Astrocyte (in vitro differentiated cells and primary cell): ENCODE data around the gene PIBF1. TPM values are rescaled to one million over a fixed set of nuclear protein-coding genes. Genes with fewer than 3 reads are reported as not detected.

ENCODE experiments used
- DNase-seq: peaks from one replicate; pipeline ENCODE4 v3.0.0-alpha.2; 2010; ENCODE audit warnings: low read depth
- FAIRE-seq: peaks from 2 replicates; lab custom pipeline; 2011; peaks lifted over from hg19 to GRCh38; lab: Jason Lieb, UNC
- H2AFZ ChIP-seq: 2 replicates; pipeline ENCODE4 v1.6.0; 2012; ENCODE audit warnings: low read depth, low read length, inconsistent platforms
- H3K27ac ChIP-seq: 2 replicates; pipeline ENCODE4 v1.5.1; 2011; ENCODE audit warnings: low read depth, low read length, inconsistent platforms
- H3K27me3 ChIP-seq: 2 replicates; pipeline ENCODE4 v1.6.0; 2011; ENCODE audit warnings: low read length, inconsistent platforms; ENCODE audit not compliant: insufficient read depth
- H3K36me3 ChIP-seq: 2 replicates; pipeline ENCODE4 v1.5.1; 2011; ENCODE audit warnings: low read length, inconsistent platforms; ENCODE audit not compliant: insufficient read depth
- H3K4me1 ChIP-seq: 2 replicates; pipeline ENCODE4 v1.5.1; 2011; ENCODE audit warnings: low read length, inconsistent platforms; ENCODE audit not compliant: insufficient read depth
- H3K4me2 ChIP-seq: 2 replicates; pipeline ENCODE4 v1.6.0; 2012; ENCODE audit warnings: low read length, inconsistent platforms
- H3K4me3 ChIP-seq: 2 replicates; pipeline ENCODE4 v1.5.1; 2011; ENCODE audit warnings: low read depth, mild to moderate bottlenecking, low read length, inconsistent platforms; ENCODE audit not compliant: insufficient read depth
- H3K79me2 ChIP-seq: 2 replicates; pipeline ENCODE4 v1.6.0; 2012; ENCODE audit warnings: mild to moderate bottlenecking, low read length, inconsistent platforms; ENCODE audit not compliant: insufficient read depth
- H3K9ac ChIP-seq: 2 replicates; pipeline ENCODE4 v1.6.0; 2012; ENCODE audit warnings: mild to moderate bottlenecking, low read length, inconsistent platforms
- H3K9me3 ChIP-seq: 2 replicates; pipeline ENCODE4 v1.5.1; 2012; ENCODE audit warnings: low read depth, mild to moderate bottlenecking, low read length, inconsistent platforms; ENCODE audit not compliant: insufficient read depth
- H4K20me1 ChIP-seq: 2 replicates; pipeline ENCODE4 v1.6.0; 2012; ENCODE audit warnings: low read length, inconsistent platforms; ENCODE audit not compliant: insufficient read depth
- H3K27ac Mint-ChIP-seq: one replicate; pipeline ENCODE4 v1.8.0; 2021; ENCODE audit warnings: mild to moderate bottlenecking, mixed read lengths; ENCODE audit not compliant: unreplicated experiment
- H3K27me3 Mint-ChIP-seq: one replicate; pipeline ENCODE4 v1.8.0; 2021; ENCODE audit warnings: low read depth, mixed read lengths; ENCODE audit not compliant: unreplicated experiment
- H3K36me3 Mint-ChIP-seq: one replicate; pipeline ENCODE4 v1.8.0; 2021; ENCODE audit warnings: low read depth, mixed read lengths; ENCODE audit not compliant: unreplicated experiment
- H3K4me1 Mint-ChIP-seq: one replicate; pipeline ENCODE4 v1.8.0; 2021; ENCODE audit warnings: low read depth, mixed read lengths; ENCODE audit not compliant: unreplicated experiment
- H3K4me3 Mint-ChIP-seq: one replicate; pipeline ENCODE4 v1.8.0; 2021; ENCODE audit warnings: mild to moderate bottlenecking, moderate library complexity, mixed read lengths; ENCODE audit not compliant: unreplicated experiment
- H3K9me3 Mint-ChIP-seq: one replicate; pipeline ENCODE4 v1.8.0; 2021; ENCODE audit warnings: mild to moderate bottlenecking, mixed read lengths; ENCODE audit not compliant: unreplicated experiment
- CTCF ChIP-seq: IDR thresholded peaks from 2 replicates; pipeline ENCODE4 v1.5.1; 2011; ENCODE audit warnings: low read depth, mild to moderate bottlenecking, inconsistent platforms, low read length, moderate library complexity; ENCODE audit not compliant: insufficient read depth
- EZH2 ChIP-seq: IDR thresholded peaks from 2 replicates; pipeline ENCODE4 v1.6.1; 2012; ENCODE audit warnings: mild to moderate bottlenecking, low read length, inconsistent platforms; ENCODE audit not compliant: insufficient read depth
- total RNA-seq: library from RNA; stranded (reverse); gene quantifications from 2 replicates; pipeline ENCODE4 v1.2.1, GENCODE V29; 2021

Gene PIBF1
- total RNA-seq, 1 donor from 2014 or later = 19.3 TPM

GRCh38 chr13:72823081-72823480 is 41.1 kb downstream of the PIBF1 start:
- Mint-ChIP-seq H3K27me3 (no peaks in the 10 kb centered on the region), H3K4me1 (peaks cover 5% of the 10 kb centered on the region), H3K36me3 (peaks cover 2% of the 10 kb centered on the region), H3K27ac (no peak overlapping the region), H3K4me3 (no peak overlapping the region), H3K9me3 (no peaks in the 10 kb centered on the region)
- H3K4me2 ChIP-seq = no peak overlapping the region
- peaks cover 14% of the 10 kb centered on the region for H3K36me3 ChIP-seq
- no peak for TF ChIP-seq EZH2
- TF ChIP-seq CTCF = no peak
- H3K9ac ChIP-seq = no peak overlapping the region
- no peaks in the 10 kb centered on the region for H3K4me1 ChIP-seq
- H4K20me1 ChIP-seq = no peaks in the 10 kb centered on the region
- H3K4me3 ChIP-seq = no peak overlapping the region
- no peaks in the 10 kb centered on the region for H3K27me3 ChIP-seq
- DNase-seq = no peak
- H3K27ac ChIP-seq = no peak overlapping the region
- H3K9me3 ChIP-seq = no peaks in the 10 kb centered on the region
- H3K79me2 ChIP-seq = no peaks in the 10 kb centered on the region
- H2AFZ ChIP-seq = no peak overlapping the region
- no peak for FAIRE-seq

- H3K27ac Mint-ChIP-seq = no peak overlapping the region
- DNase-seq (no peak), FAIRE-seq (no peak)
- H3K4me1 Mint-ChIP-seq = peaks cover 5% of the 10 kb centered on the region
- no peak overlapping the region for H3K4me3 Mint-ChIP-seq
- Histone ChIP-seq H3K27ac (no peak overlapping the region), H3K9me3 (no peaks in the 10 kb centered on the region), H3K9ac (no peak overlapping the region), H3K4me3 (no peak overlapping the region), H4K20me1 (no peaks in the 10 kb centered on the region), H3K4me1 (no peaks in the 10 kb centered on the region), H2AFZ (no peak overlapping the region), H3K27me3 (no peaks in the 10 kb centered on the region), H3K4me2 (no peak overlapping the region), H3K36me3 (peaks cover 10% of the 10 kb centered on the region), H3K79me2 (no peaks in the 10 kb centered on the region)
- no peaks in the 10 kb centered on the region for H3K27me3 Mint-ChIP-seq
- H3K9me3 Mint-ChIP-seq = no peaks in the 10 kb centered on the region
- H3K36me3 Mint-ChIP-seq = peaks cover 2% of the 10 kb centered on the region
- TF ChIP-seq CTCF (no peak), EZH2 (no peak)
Observed at GRCh38 chr13:72823724-72824123, 41.8 kb downstream of the PIBF1 start.

GRCh38 chr13:72834601-72835000 is 52.7 kb downstream of the PIBF1 start:
- no peak overlapping the region for H3K9ac ChIP-seq
- Mint-ChIP-seq H3K27ac (no peak overlapping the region), H3K4me3 (no peak overlapping the region), H3K9me3 (no peaks in the 10 kb centered on the region), H3K4me1 (no peaks in the 10 kb centered on the region), H3K36me3 (peaks cover 6% of the 10 kb centered on the region), H3K27me3 (no peaks in the 10 kb centered on the region)
- H3K4me3 ChIP-seq = no peak overlapping the region
- no peaks in the 10 kb centered on the region for H3K4me1 ChIP-seq
- H2AFZ ChIP-seq = no peak overlapping the region
- H3K79me2 ChIP-seq = peaks cover 3% of the 10 kb centered on the region
- no peaks in the 10 kb centered on the region for H4K20me1 ChIP-seq
- no peak for DNase-seq
- H3K9me3 ChIP-seq = no peaks in the 10 kb centered on the region
- peaks cover 3% of the 10 kb centered on the region for H3K36me3 ChIP-seq
- TF ChIP-seq CTCF = no peak
- FAIRE-seq = no peak
- no peaks in the 10 kb centered on the region for H3K27me3 ChIP-seq
- H3K4me2 ChIP-seq = no peak overlapping the region
- no peak overlapping the region for H3K27ac ChIP-seq
